DMS 273 treated with DMSO at 0.1 percent for 48 hours (cell line): ENCODE data around the gene MAD1L1.

ENCODE experiments used
- DNase-seq: peaks from one replicate; lab custom pipeline; 2025; lab: John Stamatoyannopoulos, UW

The MAD1L1 gene

DNA sequence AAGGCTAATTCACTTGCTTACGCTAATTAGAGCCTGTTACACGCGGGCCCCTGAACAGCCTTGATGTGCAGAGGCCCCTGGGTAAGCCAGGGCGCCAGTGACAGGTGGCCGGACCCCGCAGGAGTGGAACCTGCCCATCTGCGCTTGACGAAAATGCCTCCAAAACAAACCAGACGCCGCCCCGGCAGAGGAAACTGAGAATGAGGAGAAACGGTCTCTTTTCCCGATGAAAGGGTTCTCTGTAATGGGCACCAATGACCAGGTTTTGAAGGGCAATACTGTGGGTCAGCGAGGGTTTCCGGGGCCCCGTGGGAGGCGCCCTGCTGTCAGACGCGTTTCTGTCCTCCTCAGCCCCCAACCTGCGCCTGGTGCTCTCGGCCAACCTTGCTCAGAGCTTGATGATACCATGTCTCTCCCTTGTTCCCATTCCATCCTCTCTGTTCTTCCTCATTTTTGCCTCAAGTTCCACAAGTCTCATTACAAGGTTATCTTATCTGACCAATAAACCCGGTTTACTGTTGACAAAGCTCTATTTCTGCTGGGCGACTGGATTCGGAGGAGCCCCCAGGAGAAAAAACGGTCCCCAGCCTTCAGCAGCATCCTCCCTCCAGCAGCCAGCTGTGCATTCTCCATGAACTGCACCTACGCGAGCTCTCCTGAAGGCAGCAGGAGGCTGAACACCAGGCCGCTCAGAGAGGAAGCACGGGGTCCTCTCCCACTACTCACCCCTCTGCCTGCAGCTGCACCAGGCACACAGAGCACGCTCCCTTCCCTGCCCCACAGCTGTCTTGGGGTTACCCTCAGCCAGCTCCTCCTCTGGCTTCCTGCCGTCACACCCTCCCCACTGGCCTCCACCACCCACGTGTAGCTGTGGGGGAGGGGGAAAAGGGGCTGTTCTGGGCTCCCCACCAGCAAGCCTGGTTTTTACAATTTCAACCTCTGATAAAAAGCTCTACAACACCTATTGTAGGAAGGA is 202.0 kb downstream of the MAD1L1 start:
- DNase-seq: no peak

DNA sequence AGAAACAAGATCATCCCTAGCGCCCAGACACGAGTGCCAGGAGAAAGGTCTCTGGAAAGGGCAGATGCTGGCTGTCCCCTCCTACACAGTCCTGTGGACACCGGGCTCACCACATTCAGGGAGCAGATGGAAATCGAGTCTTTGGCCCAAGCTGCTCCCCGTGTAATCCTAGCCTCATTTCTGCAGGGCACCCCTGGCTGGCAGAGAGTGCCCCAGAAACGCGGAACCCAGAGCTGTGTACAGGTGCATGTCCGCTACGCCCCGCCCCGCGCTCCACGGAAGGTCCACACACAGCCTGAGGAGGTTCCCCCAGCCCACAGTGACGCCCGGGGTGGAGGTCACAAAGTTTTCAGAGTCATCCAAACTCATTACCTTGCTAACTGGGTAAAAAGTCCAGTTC is 202.8 kb downstream of the MAD1L1 start:
- DNase-seq: no peak

DNA sequence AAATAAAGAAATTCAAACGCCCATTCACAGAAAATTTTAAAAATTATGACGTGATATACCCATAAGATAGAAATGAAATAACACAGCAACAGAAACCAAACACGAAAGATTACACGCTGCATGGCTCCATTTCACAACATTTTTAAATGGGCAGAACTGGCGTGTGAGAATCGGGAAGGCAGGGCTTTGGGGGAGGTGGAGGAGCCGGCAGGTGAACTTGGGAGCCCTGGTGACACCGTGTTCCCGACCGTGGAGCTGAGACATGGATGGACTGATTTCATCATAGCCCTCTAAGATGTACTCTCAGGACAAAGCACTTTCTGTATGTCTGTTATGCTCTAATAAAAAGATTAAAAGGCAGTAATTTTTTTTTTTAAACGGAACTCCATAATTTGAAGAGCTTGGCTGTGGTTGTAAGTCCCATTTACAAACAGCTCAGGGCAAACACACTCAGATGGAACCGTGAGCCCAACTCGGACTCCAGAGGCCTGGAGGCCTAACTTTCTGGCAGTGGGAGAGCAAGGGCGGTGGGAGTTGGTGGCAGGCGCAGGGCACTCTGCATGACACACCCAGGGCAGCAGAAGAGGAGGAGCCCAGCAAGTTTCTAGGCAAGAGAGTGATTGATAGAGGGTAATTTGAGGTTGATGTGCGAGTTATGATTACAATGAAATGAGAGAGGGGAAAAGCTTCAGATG is 203.4 kb downstream of the MAD1L1 start:
- no peak for DNase-seq

DNA sequence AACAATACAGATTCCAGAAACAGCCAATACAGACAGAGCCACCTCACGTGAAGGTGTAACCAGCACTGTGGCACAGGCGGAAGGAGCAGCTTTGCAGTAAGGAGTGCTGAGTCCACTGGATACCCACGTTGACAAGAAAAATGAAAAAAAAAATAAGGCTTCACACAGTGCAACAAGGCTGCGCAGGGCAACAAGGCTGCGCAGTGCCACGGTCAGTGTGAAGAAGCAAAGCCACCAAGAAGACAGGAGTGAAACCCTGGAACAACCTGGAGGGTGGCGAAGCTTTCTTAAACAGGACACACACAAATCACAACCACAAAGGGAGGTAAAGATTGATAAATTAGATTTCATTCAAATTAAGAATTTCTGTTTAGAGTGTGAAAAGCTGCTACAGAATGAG is 204.0 kb downstream of the MAD1L1 start:
- no peak for DNase-seq

GRCh38 chr7:2025188-2025587 is 207.6 kb downstream of the MAD1L1 start:
- DNase-seq: no peak

DNA sequence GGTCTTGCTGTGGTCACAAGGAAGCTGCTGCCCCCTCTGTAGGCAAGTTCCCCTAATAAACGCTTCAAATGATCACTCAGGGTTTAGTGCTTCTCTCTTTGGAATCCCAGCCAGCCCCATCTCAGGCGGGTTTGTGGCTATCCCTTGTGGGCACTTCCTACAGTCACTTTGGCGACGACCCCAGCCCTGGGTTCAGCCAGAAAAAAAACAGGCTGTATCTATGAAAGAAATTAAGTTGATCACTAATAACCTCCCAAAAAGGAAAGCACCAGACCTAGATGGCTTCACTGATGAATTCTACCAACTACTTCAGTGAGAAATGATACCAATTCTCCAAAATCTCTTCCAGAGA is 208.2 kb downstream of the MAD1L1 start:
- DNase-seq: no peak

DNA sequence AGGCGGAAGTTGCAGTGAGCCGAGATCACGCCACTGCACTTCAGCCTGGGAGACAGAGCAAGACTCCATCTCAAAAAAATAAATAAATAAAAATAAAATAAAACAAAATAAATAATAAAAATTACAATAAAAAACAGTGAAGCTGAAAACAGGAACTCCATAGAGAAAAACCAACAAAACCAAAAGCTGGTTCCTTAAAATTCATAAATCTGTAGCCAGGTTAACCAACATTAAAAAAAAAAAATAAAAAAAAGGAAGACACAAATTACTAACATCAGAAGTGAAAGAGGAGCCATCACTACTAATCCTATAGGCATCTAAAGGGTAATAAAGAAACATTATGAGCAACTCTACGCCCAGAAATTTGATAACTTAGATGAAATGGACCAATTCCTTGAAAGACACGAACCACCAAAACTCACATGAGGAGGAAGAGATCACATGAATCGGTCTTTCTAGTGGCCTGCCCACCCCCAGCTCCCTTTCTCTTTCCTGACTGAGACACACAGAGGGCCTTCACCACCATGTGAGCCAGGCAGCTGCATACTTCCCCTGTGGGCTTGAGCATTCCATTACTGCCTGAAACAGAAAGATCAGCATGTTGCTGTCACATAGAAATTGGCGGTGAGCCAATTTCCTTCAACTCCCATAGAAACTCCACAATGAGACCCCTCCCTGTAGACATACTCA is 208.7 kb downstream of the MAD1L1 start:
- no peak for DNase-seq

- no peak for DNase-seq
Measured at GRCh38 chr7:2022737-2023250, 210.0 kb downstream of the MAD1L1 start.

GRCh38 chr7:2022021-2022409 is 210.7 kb downstream of the MAD1L1 start:
- DNase-seq: no peak

- no peak for DNase-seq
Measured at GRCh38 chr7:2019711-2020511, 212.8 kb downstream of the MAD1L1 start.

GRCh38 chr7:2019461-2019710 is 213.4 kb downstream of the MAD1L1 start:
- no peak for DNase-seq

- DNase-seq: no peak
Measured at GRCh38 chr7:2018569-2019460, 213.9 kb downstream of the MAD1L1 start.

- no peak for DNase-seq
Measured at GRCh38 chr7:2017914-2018568, 214.7 kb downstream of the MAD1L1 start.

- DNase-seq: no peak
Measured at GRCh38 chr7:2017481-2017891, 215.3 kb downstream of the MAD1L1 start.

DNA sequence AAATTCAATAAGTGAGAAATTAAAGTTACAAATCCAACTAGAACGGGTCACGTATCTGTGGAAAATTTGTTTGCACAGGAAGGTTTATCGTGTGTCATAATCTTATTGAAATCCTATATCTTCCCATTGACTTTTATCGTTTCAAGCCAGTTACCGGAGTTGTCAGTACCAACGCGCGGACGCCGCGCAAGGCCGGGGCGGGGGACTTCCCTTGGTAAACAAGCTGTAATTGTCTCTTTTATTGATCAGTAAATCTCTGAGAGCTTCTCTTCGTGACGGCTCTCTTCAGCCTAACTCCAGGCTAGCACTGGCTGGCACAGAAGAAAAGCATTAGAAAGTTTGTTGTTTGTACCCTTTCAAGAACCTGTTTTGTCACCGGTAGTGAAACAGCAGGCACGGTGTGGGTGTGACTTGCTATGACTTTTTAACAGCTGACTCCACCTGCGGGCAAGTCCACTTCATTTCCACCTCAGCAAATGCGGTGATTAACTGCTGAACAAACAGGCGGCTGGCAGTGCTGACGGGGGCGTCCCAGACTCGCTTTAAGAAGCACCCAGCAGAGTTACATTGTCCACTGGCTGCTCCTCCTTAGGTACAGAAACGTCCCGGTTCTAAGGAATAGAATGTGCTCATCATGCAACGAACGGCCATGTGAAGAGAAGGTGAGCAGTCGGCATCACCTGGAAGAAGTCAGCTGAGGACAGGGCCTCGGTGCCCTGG is 215.8 kb downstream of the MAD1L1 start:
- no peak for DNase-seq

- no peak for DNase-seq
Measured at GRCh38 chr7:2016021-2016631, 216.6 kb downstream of the MAD1L1 start.

GRCh38 chr7:2015251-2015871 is 217.4 kb downstream of the MAD1L1 start:
- DNase-seq: no peak

DNA sequence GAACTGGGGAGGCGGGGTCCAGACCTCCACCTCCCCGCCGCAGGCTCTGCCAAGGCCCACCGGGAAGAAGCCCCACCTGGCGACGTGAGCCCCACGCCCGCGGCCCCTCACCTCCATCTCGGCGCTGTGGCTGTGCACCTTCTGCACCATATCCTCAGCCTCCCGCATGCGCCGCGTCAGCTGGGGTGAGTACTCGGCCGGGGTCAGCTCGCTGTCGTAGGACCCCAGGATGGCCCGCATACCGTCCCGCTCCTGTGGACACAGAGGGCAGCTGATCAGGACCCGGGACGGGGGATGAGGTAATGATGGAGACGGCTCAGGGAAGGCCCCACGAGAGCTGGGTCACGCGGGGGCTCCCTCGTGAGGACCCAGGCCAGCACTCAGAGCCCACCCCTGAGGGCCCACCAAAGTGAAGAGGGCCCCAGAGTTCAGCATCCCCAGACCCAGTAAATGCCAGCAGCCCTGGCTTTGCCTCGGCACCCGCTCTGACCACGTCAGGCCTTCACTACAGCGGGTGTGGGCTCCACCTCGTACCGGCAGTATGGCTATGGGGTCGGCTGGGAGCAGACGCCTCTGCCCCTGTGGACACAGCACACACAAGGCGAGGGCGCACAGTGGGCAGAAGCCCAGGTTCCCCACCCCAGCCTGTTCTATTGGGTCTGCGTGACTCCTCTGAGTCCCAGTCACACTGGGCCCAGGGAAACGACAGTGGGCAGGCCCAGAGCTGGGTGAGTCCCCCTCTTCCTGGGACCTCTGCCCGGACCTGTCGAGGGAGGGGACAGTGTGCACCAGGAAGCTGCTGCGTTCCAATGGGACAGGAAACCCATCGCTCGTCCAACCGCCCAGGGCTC is 218.1 kb downstream of the MAD1L1 start:
- DNase-seq: no peak
